ENCODE measurements around the gene C1orf210. TPM values are rescaled to one million over a fixed set of nuclear protein-coding genes. Genes with fewer than 3 reads are reported as not detected.

The C1orf210 gene
- total RNA-seq, 1 experiment from 2014 or later = 7.6 TPM

GRCh38 chr1:43286533-43286932, 1.2 kb upstream of the C1orf210 start:
- 0 out of 4 replicates have a peak, but pooled peaks cover 0 to 2% of the 10 kb centered on the region in 2 experiments for H3K36me3 ChIP-seq (ENCODE audit: control insufficient read depth in 1 of 2, insufficient read depth in 2 of 2, low read length in 2 of 2)
- DNase-seq (ENCODE audit: low read depth, low spot score) = no peak
- no peaks in the 10 kb centered on the region for H3K79me2 ChIP-seq (ENCODE audit: insufficient read depth, low read length)
- no peaks in the 10 kb centered on the region for H4K20me1 ChIP-seq (ENCODE audit: insufficient read depth)
- no peak overlapping the region for H3K9ac ChIP-seq (ENCODE audit: low read length)
- BruUV-seq (replicated peaks) = no TSS peak
- 0 out of 2 replicates have a peak, but pooled peaks cover 3% of the 10 kb centered on the region for H3K27me3 ChIP-seq (ENCODE audit: insufficient read depth, low read length)
- H2AFZ ChIP-seq (ENCODE audit: low read depth, low read length, poor library complexity, severe bottlenecking) = no peak overlapping the region
- POLR2A ChIA-PET = interaction anchor here (1.5 kb wide), 1 partner anchor 8 kb away, joined by 12 read pairs; no protein-coding TSS in a partner anchor
- no peak overlapping the region for H3K4me3 ChIP-seq (replicated peaks in 1 of 2; ENCODE audit: low read depth in 1 of 2, low read length in 2 of 2)
- H3K4me2 ChIP-seq (ENCODE audit: low read length) = 0 out of 2 replicates have a peak overlapping the region, but pooled peaks have one; percentile 89
- CTCF ChIA-PET = interaction anchor here (1.6 kb wide), 1 partner anchor 7 kb away, joined by 11 read pairs; no protein-coding TSS in a partner anchor
- RAD21 ChIA-PET (ENCODE audit: low non-redundant PET in 1 of 2, low total read pairs in 2 of 2, uncharacterized antibody in 2 of 2, unreplicated experiment in 2 of 2) = no interaction called here
- H3K4me1 ChIP-seq (ENCODE audit: control insufficient read depth in 1 of 2, insufficient read depth in 2 of 2, low read length in 2 of 2) = peaks cover 14 to 27% of the 10 kb centered on the region in 2 experiments; a peak in 3 of 4 replicates
- no peaks in the 10 kb centered on the region for H3K9me2 ChIP-seq (ENCODE audit: insufficient read depth)
- H3K27ac ChIP-seq (ENCODE audit: low read depth, low read length) = peak overlapping the region; percentile 55; the same call in 1 of the 2 replicates
- TF ChIP-seq POLR2AphosphoS5 (IDR thresholded peaks at IDR 0.05; ENCODE audit: low read depth, low read length) (no peak), ATF3 (IDR thresholded peaks at IDR 0.05) (no peak), JUND (IDR thresholded peaks at IDR 0.05) (no peak), CEBPB (IDR thresholded peaks at IDR 0.05; ENCODE audit: low read depth) (no peak), CBX3 (IDR thresholded peaks at IDR 0.05; ENCODE audit: low read depth) (no peak), YY1 (IDR thresholded peaks at IDR 0.05; ENCODE audit: extremely low read depth, insufficient replicate concordance, low read depth, low read length) (no peak), ZFX (IDR thresholded peaks at IDR 0.05) (no peak), MAX (IDR thresholded peaks at IDR 0.05) (no peak), SRF (IDR thresholded peaks at IDR 0.05; ENCODE audit: low read depth) (no peak), CTCF (IDR thresholded peaks at IDR 0.05 in 2 of 3, conservative IDR thresholded peaks at IDR 0.05 in 1 of 3; ENCODE audit: borderline replicate concordance in 1 of 3, insufficient read depth in 1 of 3, low read depth in 2 of 3, low read length in 2 of 3) (no peak), EZH2 (IDR thresholded peaks at IDR 0.05) (no peak), ZBTB33 (IDR thresholded peaks at IDR 0.05; ENCODE audit: extremely low read depth, insufficient replicate concordance, low read length) (no peak), REST (IDR thresholded peaks at IDR 0.05; ENCODE audit: low read depth) (no peak), TCF7L2 (IDR thresholded peaks at IDR 0.05; ENCODE audit: borderline replicate concordance, extremely low read depth, insufficient read depth, insufficient read length) (no peak), RAD21 (IDR thresholded peaks at IDR 0.05; ENCODE audit: low read depth) (no peak), EZH2phosphoT487 (IDR thresholded peaks at IDR 0.05; ENCODE audit: borderline replicate concordance) (no peak)
- intact Hi-C loops (cut with micrococcal nuclease) = no loop called here
- no peaks in the 10 kb centered on the region for H3K9me3 ChIP-seq (ENCODE audit: control insufficient read depth in 1 of 2, insufficient read depth in 1 of 2, low read depth in 1 of 2, low read length in 2 of 2)
- no peak for ATAC-seq
